ENCODE measurements around the gene PRKAG1.

Gene PRKAG1

DNA sequence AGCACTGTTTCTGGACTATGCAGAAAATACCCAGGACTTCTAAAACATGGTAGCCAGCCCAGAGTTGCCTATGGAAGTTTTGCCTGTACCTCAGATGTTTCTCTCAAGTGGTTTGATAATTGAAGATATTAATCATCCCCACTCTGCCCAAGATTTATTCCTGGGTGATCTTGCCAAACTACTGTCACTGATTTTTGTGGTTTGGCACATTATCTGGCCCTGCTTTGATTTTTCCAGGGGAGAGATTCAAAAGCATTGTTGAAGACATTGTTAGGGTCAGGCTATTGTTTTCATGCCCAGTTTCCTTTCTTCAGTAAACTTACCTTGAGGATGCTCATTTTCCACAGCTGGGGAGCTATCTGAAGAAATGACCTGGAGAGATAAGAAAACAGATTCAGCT is 5.8 kb downstream of the PRKAG1 start:
- no peak overlapping the region for H3K4me3 ChIP-seq (replicated peaks in 1 of 2; ENCODE audit: low read depth in 2 of 2, low read length in 2 of 2)
- TF ChIP-seq, protein P1, sequence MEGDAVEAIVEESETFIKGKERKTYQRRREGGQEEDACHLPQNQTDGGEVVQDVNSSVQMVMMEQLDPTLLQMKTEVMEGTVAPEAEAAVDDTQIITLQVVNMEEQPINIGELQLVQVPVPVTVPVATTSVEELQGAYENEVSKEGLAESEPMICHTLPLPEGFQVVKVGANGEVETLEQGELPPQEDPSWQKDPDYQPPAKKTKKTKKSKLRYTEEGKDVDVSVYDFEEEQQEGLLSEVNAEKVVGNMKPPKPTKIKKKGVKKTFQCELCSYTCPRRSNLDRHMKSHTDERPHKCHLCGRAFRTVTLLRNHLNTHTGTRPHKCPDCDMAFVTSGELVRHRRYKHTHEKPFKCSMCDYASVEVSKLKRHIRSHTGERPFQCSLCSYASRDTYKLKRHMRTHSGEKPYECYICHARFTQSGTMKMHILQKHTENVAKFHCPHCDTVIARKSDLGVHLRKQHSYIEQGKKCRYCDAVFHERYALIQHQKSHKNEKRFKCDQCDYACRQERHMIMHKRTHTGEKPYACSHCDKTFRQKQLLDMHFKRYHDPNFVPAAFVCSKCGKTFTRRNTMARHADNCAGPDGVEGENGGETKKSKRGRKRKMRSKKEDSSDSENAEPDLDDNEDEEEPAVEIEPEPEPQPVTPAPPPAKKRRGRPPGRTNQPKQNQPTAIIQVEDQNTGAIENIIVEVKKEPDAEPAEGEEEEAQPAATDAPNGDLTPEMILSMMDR (IDR thresholded peaks at IDR 0.05; ENCODE audit: low read depth, low read length) = no peak
- no peak for DNase-seq (ENCODE audit: low read depth in 2 of 2)

GRCh38 chr12:49010092-49010668 is 8.4 kb downstream of the PRKAG1 start:
- peak in 1 of 2 donors; percentile 15 for DNase-seq (ENCODE audit: low read depth in 2 of 2)
- TF ChIP-seq, protein P1 (IDR thresholded peaks at IDR 0.05; ENCODE audit: low read depth, low read length) = no peak
- no peak overlapping the region for H3K4me3 ChIP-seq (replicated peaks in 1 of 2; ENCODE audit: low read depth in 2 of 2, low read length in 2 of 2)

DNA sequence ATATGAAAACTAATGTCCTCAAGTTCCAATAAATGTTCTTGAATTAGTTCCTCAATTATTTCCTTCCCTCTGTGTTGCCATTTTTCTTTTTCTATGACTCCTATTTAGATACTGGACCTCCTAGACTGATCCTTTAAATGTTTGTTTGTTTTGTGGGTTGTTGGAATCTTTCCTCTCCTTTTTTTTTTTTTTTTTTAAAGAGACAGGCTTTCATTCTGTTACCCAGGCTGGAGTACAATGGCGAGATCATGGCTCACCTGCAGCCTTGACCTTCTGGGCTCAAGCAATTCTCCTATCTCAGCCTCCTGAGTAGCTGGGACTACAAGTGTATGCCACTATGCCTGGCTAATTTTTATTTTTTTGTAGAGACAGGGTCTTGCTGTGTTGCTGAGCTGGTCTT is 9.6 kb downstream of the PRKAG1 start:
- TF ChIP-seq, protein P1 (IDR thresholded peaks at IDR 0.05; ENCODE audit: low read depth, low read length) = no peak
- no peak for DNase-seq (ENCODE audit: low read depth in 2 of 2)
- H3K4me3 ChIP-seq (replicated peaks in 1 of 2; ENCODE audit: low read depth in 2 of 2, low read length in 2 of 2) = no peak overlapping the region

- TF ChIP-seq, protein P1 (IDR thresholded peaks at IDR 0.05; ENCODE audit: low read depth, low read length) = no peak
- DNase-seq (ENCODE audit: low read depth in 2 of 2) = no peak
- H3K4me3 ChIP-seq (replicated peaks in 1 of 2; ENCODE audit: low read depth in 2 of 2, low read length in 2 of 2) = no peak overlapping the region
Observed at GRCh38 chr12:49000346-49000745, 18.2 kb downstream of the PRKAG1 start.

DNA sequence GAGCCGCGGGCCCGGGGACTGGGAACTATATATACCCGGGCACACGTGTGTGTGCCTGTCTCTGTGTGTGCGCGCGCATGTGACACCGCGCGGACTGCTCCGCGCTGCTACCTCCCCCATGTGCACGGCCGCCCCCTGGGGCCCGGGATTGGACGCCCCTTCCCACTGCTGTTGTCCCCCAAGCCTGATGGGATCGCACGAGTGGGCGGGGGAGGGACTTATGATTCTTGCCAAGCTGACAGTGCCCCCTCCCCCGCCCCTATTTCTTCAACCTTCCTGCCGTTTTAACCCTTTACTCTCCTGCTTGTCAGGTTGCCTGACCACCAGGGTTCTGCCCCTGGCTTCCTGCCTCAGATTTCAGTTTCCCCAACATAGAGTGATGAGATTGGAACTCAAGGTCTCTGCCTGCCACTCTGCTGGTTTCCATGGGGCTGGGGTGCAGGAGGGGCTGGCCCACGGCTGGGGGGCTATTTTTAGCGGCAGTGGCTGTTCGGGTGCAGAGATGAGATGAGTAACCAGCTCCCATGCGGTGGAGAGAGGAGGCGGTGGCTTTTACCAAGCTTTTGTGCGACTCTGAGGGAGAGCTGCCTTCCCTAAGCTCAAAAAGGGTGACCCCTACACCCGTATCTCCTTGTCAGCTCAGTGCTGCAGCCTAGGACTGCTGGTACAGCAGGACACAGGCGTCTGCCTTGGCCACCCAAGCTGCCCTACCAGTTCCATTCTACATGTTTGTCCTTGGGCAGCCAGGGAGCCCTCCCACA is 19.0 kb downstream of the PRKAG1 start, which contains the start of gene DDN:
DDN (minus strand) TSS at position 5 of the 761 bp plus-strand sequence. CDS start 88 bp downstream, outside the sequence.
- peak; percentile 29 to 40 for DNase-seq (ENCODE audit: low read depth in 2 of 2)
- peak within 1 kb of the TSS; percentile 36 to 40 for H3K4me3 ChIP-seq (replicated peaks in 1 of 2; ENCODE audit: low read depth in 2 of 2, low read length in 2 of 2)
- TF ChIP-seq, protein P1 (IDR thresholded peaks at IDR 0.05; ENCODE audit: low read depth, low read length) = no peak

DNA sequence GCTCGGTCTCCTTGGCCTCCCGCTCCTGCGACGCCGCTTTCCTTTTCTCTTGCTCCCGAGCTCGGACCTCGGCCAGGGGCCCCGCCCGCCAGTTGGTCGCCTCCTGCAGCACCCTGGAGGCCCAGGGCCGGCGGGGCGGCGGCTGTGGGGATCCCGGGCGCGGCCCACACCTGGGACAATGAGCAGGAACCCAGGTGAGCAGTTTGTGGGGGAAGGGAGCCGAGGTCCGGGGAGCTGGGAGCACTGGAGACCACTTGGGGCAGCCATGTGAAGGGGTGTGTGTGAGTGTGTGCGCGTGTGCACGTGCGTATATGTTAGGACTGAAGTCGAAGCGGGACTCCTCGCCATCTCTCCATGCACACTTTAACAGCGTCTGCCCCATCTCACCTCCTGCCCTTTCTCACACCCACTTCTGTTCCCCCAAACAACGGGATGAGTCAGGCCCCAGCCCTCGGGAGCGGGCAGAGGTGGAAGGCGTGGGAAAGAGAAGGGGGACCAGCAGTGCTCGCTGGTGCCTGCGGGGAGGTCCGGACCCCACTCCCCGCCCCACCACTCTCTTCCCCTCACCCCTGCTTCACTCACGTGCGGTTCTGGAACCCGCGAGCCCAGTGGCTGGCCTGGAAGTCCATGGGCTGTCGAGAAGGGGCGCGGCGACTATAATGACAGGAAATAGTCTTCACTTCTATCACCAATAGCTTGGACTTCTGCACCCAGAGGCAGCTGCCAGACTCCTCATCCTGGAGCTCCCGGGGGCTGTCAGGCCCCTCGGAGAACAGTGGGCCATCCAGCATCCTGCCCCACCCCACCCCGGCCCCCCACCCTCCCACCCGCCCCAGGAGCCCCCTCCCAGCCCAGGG is 19.9 kb downstream of the PRKAG1 start:
- H3K4me3 ChIP-seq (replicated peaks in 1 of 2; ENCODE audit: low read depth in 2 of 2, low read length in 2 of 2) = peak overlapping the region; percentile 36 to 40
- DNase-seq (ENCODE audit: low read depth in 2 of 2) = peak; percentile 22 to 24
- TF ChIP-seq, protein P1 (IDR thresholded peaks at IDR 0.05; ENCODE audit: low read depth, low read length) = no peak
